Measurements from ENCODE around the gene SLC39A3. TPM values are rescaled to one million over a fixed set of nuclear protein-coding genes. Genes with fewer than 3 reads are reported as not detected.
A peak's percentile ranks its signal among the peaks of the same experiment; 100 is the strongest.

Gene SLC39A3
- total RNA-seq, 1 donor = 33.7 TPM

DNA sequence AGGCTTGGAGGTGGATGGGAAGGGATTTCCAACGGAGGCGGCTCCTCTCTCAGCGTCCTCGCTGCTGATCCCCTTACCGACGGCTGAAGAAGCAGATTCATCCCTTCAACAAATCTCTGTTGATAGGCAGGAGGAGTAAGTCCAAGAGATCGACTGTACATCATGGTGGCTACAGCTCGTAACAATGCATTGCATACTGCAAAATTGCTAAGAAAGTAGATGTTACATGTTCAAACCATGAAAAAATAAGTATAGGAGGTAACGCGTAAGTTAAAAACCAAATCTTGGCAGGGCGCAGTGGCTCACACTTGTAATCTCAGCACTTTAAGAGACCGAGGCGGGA is 468 bp upstream of the SLC39A3 start:
- peaks cover 12% of the 10 kb centered on the region for H3K36me3 ChIP-seq (ENCODE audit: insufficient read depth, low read length)
- TF ChIP-seq CTCF (IDR thresholded peaks at IDR 0.05; ENCODE audit: extremely low read depth, low read depth, low read length) = no peak
- DNase-seq (ENCODE audit: insufficient read length, low spot score, missing footprints) = no peak
- H3K4me1 ChIP-seq (ENCODE audit: insufficient read depth, low read length) = peaks cover 4% of the 10 kb centered on the region
- no peak overlapping the region for H3K4me3 ChIP-seq (ENCODE audit: insufficient read depth, low read length)
- H3K9me3 ChIP-seq (ENCODE audit: low read depth, low read length) = no peaks in the 10 kb centered on the region
- peaks cover 17% of the 10 kb centered on the region for H3K79me2 ChIP-seq (ENCODE audit: insufficient read depth, low read length)
- H2AFZ ChIP-seq (ENCODE audit: low read length) = peak overlapping the region; percentile 27
- peaks cover 2% of the 10 kb centered on the region for H4K20me1 ChIP-seq (ENCODE audit: insufficient read depth, low read length)
- no peak overlapping the region for H3K4me2 ChIP-seq (ENCODE audit: insufficient read depth, low read length)
- H3K27ac ChIP-seq (ENCODE audit: low read depth, low read length) = no peak overlapping the region
- H3K27me3 ChIP-seq (ENCODE audit: insufficient read depth, low read length) = no peaks in the 10 kb centered on the region

- H3K27ac ChIP-seq (ENCODE audit: low read depth, low read length) = no peak overlapping the region
- H3K36me3 ChIP-seq (ENCODE audit: insufficient read depth, low read length) = peaks cover 12% of the 10 kb centered on the region
- no peak overlapping the region for H2AFZ ChIP-seq (ENCODE audit: low read length)
- no peak overlapping the region for H3K4me2 ChIP-seq (ENCODE audit: insufficient read depth, low read length)
- H3K4me3 ChIP-seq (ENCODE audit: insufficient read depth, low read length) = no peak overlapping the region
- H3K4me1 ChIP-seq (ENCODE audit: insufficient read depth, low read length) = peaks cover 4% of the 10 kb centered on the region
- no peaks in the 10 kb centered on the region for H3K9me3 ChIP-seq (ENCODE audit: low read depth, low read length)
- H4K20me1 ChIP-seq (ENCODE audit: insufficient read depth, low read length) = peaks cover 2% of the 10 kb centered on the region
- H3K79me2 ChIP-seq (ENCODE audit: insufficient read depth, low read length) = peaks cover 17% of the 10 kb centered on the region
- H3K27me3 ChIP-seq (ENCODE audit: insufficient read depth, low read length) = no peaks in the 10 kb centered on the region
- TF ChIP-seq CTCF (IDR thresholded peaks at IDR 0.05; ENCODE audit: extremely low read depth, low read depth, low read length) = no peak
- DNase-seq (ENCODE audit: insufficient read length, low spot score, missing footprints) = peak; percentile 90
These were observed 3.1 kb downstream of the SLC39A3 start for GRCh38 chr19:2736550-2737190.

GRCh38 chr19:2735374-2735773 is 4.4 kb downstream of the SLC39A3 start:
- H3K4me2 ChIP-seq (ENCODE audit: insufficient read depth, low read length) = no peak overlapping the region
- peaks cover 12% of the 10 kb centered on the region for H3K36me3 ChIP-seq (ENCODE audit: insufficient read depth, low read length)
- DNase-seq (ENCODE audit: insufficient read length, low spot score, missing footprints) = no peak
- peaks cover 4% of the 10 kb centered on the region for H3K4me1 ChIP-seq (ENCODE audit: insufficient read depth, low read length)
- H2AFZ ChIP-seq (ENCODE audit: low read length) = no peak overlapping the region
- TF ChIP-seq CTCF (IDR thresholded peaks at IDR 0.05; ENCODE audit: extremely low read depth, low read depth, low read length) = no peak
- no peak overlapping the region for H3K27ac ChIP-seq (ENCODE audit: low read depth, low read length)
- H3K9me3 ChIP-seq (ENCODE audit: low read depth, low read length) = no peaks in the 10 kb centered on the region
- H3K79me2 ChIP-seq (ENCODE audit: insufficient read depth, low read length) = peaks cover 17% of the 10 kb centered on the region
- H3K27me3 ChIP-seq (ENCODE audit: insufficient read depth, low read length) = no peaks in the 10 kb centered on the region
- H3K4me3 ChIP-seq (ENCODE audit: insufficient read depth, low read length) = no peak overlapping the region
- peaks cover 2% of the 10 kb centered on the region for H4K20me1 ChIP-seq (ENCODE audit: insufficient read depth, low read length)

DNA sequence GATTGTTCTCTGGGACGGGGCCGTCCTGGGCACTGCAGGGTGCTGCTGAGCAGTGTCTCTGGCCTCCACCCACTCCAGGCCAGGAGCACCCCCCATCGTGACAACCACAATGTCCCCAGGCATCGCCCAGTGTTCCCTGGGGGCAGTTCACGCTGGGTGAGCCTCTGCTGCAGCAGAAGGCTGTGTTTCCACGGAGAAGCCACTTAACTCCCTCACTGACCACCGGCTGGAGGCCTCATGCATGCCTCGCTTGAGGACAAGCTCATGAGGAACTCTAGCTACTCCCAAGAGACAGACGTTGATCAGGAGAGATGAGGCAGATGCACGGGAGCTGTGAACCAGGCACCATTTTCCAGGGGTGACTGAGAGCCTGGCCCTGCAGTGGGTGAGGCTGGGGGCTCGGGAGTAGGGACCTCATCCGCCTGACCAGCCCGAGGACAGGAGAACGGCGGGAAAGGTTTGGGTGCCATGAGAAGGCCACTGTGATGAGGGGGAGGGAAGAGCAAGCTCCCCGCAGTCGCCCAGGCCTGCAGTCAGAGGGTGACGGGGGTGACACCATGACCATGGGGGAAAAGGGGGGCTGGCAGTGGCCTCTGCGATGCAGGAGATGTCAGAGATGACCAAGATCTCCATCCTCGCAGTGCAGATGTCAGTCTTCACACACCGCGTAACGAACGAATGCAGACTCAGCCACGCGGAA is 5.1 kb downstream of the SLC39A3 start:
- no peak overlapping the region for H3K27ac ChIP-seq (ENCODE audit: low read depth, low read length)
- peaks cover 4% of the 10 kb centered on the region for H3K4me1 ChIP-seq (ENCODE audit: insufficient read depth, low read length)
- H3K9me3 ChIP-seq (ENCODE audit: low read depth, low read length) = no peaks in the 10 kb centered on the region
- no peak for TF ChIP-seq CTCF (IDR thresholded peaks at IDR 0.05; ENCODE audit: extremely low read depth, low read depth, low read length)
- peaks cover 2% of the 10 kb centered on the region for H4K20me1 ChIP-seq (ENCODE audit: insufficient read depth, low read length)
- H3K4me3 ChIP-seq (ENCODE audit: insufficient read depth, low read length) = no peak overlapping the region
- peaks cover 12% of the 10 kb centered on the region for H3K36me3 ChIP-seq (ENCODE audit: insufficient read depth, low read length)
- peak; percentile 78 for DNase-seq (ENCODE audit: insufficient read length, low spot score, missing footprints)
- H3K27me3 ChIP-seq (ENCODE audit: insufficient read depth, low read length) = no peaks in the 10 kb centered on the region
- no peak overlapping the region for H3K4me2 ChIP-seq (ENCODE audit: insufficient read depth, low read length)
- no peak overlapping the region for H2AFZ ChIP-seq (ENCODE audit: low read length)
- peaks cover 17% of the 10 kb centered on the region for H3K79me2 ChIP-seq (ENCODE audit: insufficient read depth, low read length)

All from osteoblast (primary cell).